ACC112 (cell line): ENCODE data around the gene LRP1.
"Not testable (repeated sequence)": the region's sequence is repeated elsewhere in the genome, so short reads cannot be mapped to it uniquely, and the experiment has no call there.

Experiments used
- H2AFZ ChIP-seq: fragments of 200-600 bp; sonication (generic); one replicate; pipeline ENCODE4 v1.6.0; 2017; ENCODE audit warnings: antibody characterized with exemption, low read length; ENCODE audit not compliant: unreplicated experiment
- H3K27ac ChIP-seq: fragments of 200-600 bp; sonication (generic); 2 replicates; pipeline ENCODE4 v1.5.1; 2014; ENCODE audit warnings: low read depth, mild to moderate bottlenecking, antibody characterized with exemption, low read length, moderate library complexity
- H3K27me3 ChIP-seq: fragments of 200-600 bp; sonication (generic); 2 replicates; pipeline ENCODE4 v1.6.1; 2014; ENCODE audit warnings: mild to moderate bottlenecking, antibody characterized with exemption, low read length, moderate library complexity, mixed read lengths; ENCODE audit not compliant: insufficient read depth
- H3K36me3 ChIP-seq: fragments of 200-600 bp; sonication (generic); 2 replicates; pipeline ENCODE4 v1.6.1; 2016; ENCODE audit warnings: mild to moderate bottlenecking, antibody characterized with exemption, low read length, moderate library complexity, mixed read lengths; ENCODE audit not compliant: insufficient read depth
- H3K4me1 ChIP-seq: fragments of 200-600 bp; sonication (generic); one replicate; pipeline ENCODE4 v1.6.1; 2016; ENCODE audit warnings: low read length, mixed read lengths; ENCODE audit not compliant: insufficient read depth, unreplicated experiment, control insufficient read depth
- H3K4me3 ChIP-seq: fragments of 200-600 bp; sonication (generic); 2 replicates; pipeline ENCODE4 v1.5.1; 2014; ENCODE audit warnings: mild to moderate bottlenecking, low read depth, low read length
- H3K79me2 ChIP-seq: fragments of 200-600 bp; sonication (generic); one replicate; pipeline ENCODE4 v1.6.0; 2016; ENCODE audit warnings: low read length; ENCODE audit not compliant: control insufficient read depth, unreplicated experiment, insufficient read depth

LRP1 gene

GRCh38 chr12:57118711-57119271 lies 9.5 kb upstream of the LRP1 start:
- H2AFZ ChIP-seq = peak overlapping the region; percentile 56
- no peaks in the 10 kb centered on the region for H3K27me3 ChIP-seq

GRCh38 chr12:57119294-57120085 lies 8.8 kb upstream of the LRP1 start:
- Histone ChIP-seq H2AFZ (peak overlapping the region; percentile 56), H3K27me3 (no peaks in the 10 kb centered on the region), H3K27ac (peak overlapping the region; percentile 44), H3K4me1 (peaks cover 16% of the 10 kb centered on the region), H3K79me2 (no peaks in the 10 kb centered on the region), H3K4me3 (no peak overlapping the region), H3K36me3 (no peaks in the 10 kb centered on the region)

More at GRCh38 chr12:57118711-57119271, 9.5 kb upstream of the LRP1 start:
- peak overlapping the region; percentile 44 for H3K27ac ChIP-seq
- H3K36me3 ChIP-seq = no peaks in the 10 kb centered on the region
- no peaks in the 10 kb centered on the region for H3K79me2 ChIP-seq
- no peak overlapping the region for H3K4me3 ChIP-seq
- peaks cover 16% of the 10 kb centered on the region for H3K4me1 ChIP-seq

- H3K4me1 ChIP-seq = peaks cover 16% of the 10 kb centered on the region
- H3K36me3 ChIP-seq, H2AFZ ChIP-seq, H3K79me2 ChIP-seq, H3K27me3 ChIP-seq, H3K27ac ChIP-seq, H3K4me3 ChIP-seq: not testable (repeated sequence)
Observed at GRCh38 chr12:57120718-57121117, 7.6 kb upstream of the LRP1 start.

GRCh38 chr12:57123813-57124212 lies 4.5 kb upstream of the LRP1 start:
- peaks cover 17% of the 10 kb centered on the region for H3K4me1 ChIP-seq
- no peaks in the 10 kb centered on the region for H3K36me3 ChIP-seq
- no peak overlapping the region for H2AFZ ChIP-seq
- H3K27ac ChIP-seq = no peak overlapping the region
- H3K4me3 ChIP-seq = no peak overlapping the region
- no peaks in the 10 kb centered on the region for H3K27me3 ChIP-seq
- H3K79me2 ChIP-seq = peaks cover 4% of the 10 kb centered on the region

GRCh38 chr12:57124261-57124877 lies 3.9 kb upstream of the LRP1 start:
- no peaks in the 10 kb centered on the region for H3K36me3 ChIP-seq
- peaks cover 11% of the 10 kb centered on the region for H3K4me1 ChIP-seq
- H2AFZ ChIP-seq = no peak overlapping the region
- H3K27me3 ChIP-seq = no peaks in the 10 kb centered on the region
- no peak overlapping the region for H3K4me3 ChIP-seq
- H3K27ac ChIP-seq = no peak overlapping the region
- H3K79me2 ChIP-seq = peaks cover 9% of the 10 kb centered on the region

GRCh38 chr12:57126061-57126460 lies 2.2 kb upstream of the LRP1 start:
- no peak overlapping the region for H3K4me3 ChIP-seq
- peaks cover 26% of the 10 kb centered on the region for H3K79me2 ChIP-seq
- peaks cover 15% of the 10 kb centered on the region for H3K4me1 ChIP-seq
- H3K27ac ChIP-seq = no peak overlapping the region
- H3K27me3 ChIP-seq = no peaks in the 10 kb centered on the region
- H3K36me3 ChIP-seq = no peaks in the 10 kb centered on the region
- no peak overlapping the region for H2AFZ ChIP-seq

GRCh38 chr12:57126561-57126960 lies 1.7 kb upstream of the LRP1 start:
- Histone ChIP-seq H3K4me1 (peaks cover 20% of the 10 kb centered on the region), H3K79me2 (peaks cover 31% of the 10 kb centered on the region), H2AFZ (no peak overlapping the region), H3K36me3 (no peaks in the 10 kb centered on the region), H3K27ac (no peak overlapping the region), H3K27me3 (no peaks in the 10 kb centered on the region), H3K4me3 (peak overlapping the region; percentile 97)

- peak overlapping the region; percentile 47 for H2AFZ ChIP-seq
Observed at GRCh38 chr12:57127101-57127725, 1.1 kb upstream of the LRP1 start.

GRCh38 chr12:57128519-57129247 lies 400 bp downstream of the LRP1 start:
- peaks cover 51% of the 10 kb centered on the region for H3K79me2 ChIP-seq
- no peaks in the 10 kb centered on the region for H3K36me3 ChIP-seq
- peak overlapping the region; percentile 97 for H3K4me3 ChIP-seq
- H3K27me3 ChIP-seq = no peaks in the 10 kb centered on the region
- peaks cover 40% of the 10 kb centered on the region for H3K4me1 ChIP-seq
- no peak overlapping the region for H2AFZ ChIP-seq
- H3K27ac ChIP-seq = peak overlapping the region; percentile 94; the same call in 1 of the 2 replicates

More at GRCh38 chr12:57127101-57127725, 1.1 kb upstream of the LRP1 start:
- Histone ChIP-seq H3K36me3 (no peaks in the 10 kb centered on the region), H3K4me3 (peak overlapping the region; percentile 97), H3K27me3 (no peaks in the 10 kb centered on the region), H3K79me2 (peaks cover 38% of the 10 kb centered on the region), H3K27ac (peak overlapping the region; percentile 60), H3K4me1 (peaks cover 26% of the 10 kb centered on the region)

- peak overlapping the region; percentile 94 for H3K27ac ChIP-seq
- H3K4me3 ChIP-seq = peak overlapping the region; percentile 97
- H3K36me3 ChIP-seq = no peaks in the 10 kb centered on the region
- no peaks in the 10 kb centered on the region for H3K27me3 ChIP-seq
- no peak overlapping the region for H2AFZ ChIP-seq
- peaks cover 58% of the 10 kb centered on the region for H3K79me2 ChIP-seq
- H3K4me1 ChIP-seq = peaks cover 47% of the 10 kb centered on the region
Observed at GRCh38 chr12:57129321-57129842, 1.1 kb downstream of the LRP1 start.
